ENCODE measurements around the gene IL17RA. TPM values are rescaled to one million over a fixed set of nuclear protein-coding genes. Genes with fewer than 3 reads are reported as not detected.

Gene IL17RA
- total RNA-seq, 1 donor from 2014 or later = 21.5 TPM

- no peak for FAIRE-seq
- peaks cover 16% of the 10 kb centered on the region for H3K4me1 ChIP-seq (ENCODE audit: insufficient read depth, low read length)
- no peaks in the 10 kb centered on the region for H3K9me3 Mint-ChIP-seq (ENCODE audit: unreplicated experiment)
Measured at GRCh38 chr22:17072877-17073276, 11.9 kb upstream of the IL17RA start.

DNA sequence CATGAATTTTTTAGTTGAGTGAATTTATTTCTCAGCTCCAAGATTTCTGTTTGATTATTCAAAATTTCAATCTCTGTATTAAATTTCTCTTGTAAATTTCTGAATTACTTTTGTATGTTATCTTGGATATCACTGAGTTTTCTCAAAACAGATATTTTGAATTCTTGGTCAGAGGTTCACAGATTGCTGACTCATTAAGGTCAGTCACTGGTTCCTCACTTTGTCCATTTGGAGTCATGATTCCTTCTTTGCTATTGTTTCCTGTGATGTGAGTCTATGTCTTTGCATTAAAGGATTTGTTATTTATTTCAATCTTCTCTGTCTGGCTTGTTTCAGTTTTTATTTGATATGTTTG is 10.2 kb upstream of the IL17RA start:
- H3K9ac ChIP-seq (ENCODE audit: low read length) = no peak overlapping the region
- H3K27ac Mint-ChIP-seq (ENCODE audit: unreplicated experiment) = peak overlapping the region; percentile 50
- H3K27me3 ChIP-seq (ENCODE audit: insufficient read depth, low read length) = no peaks in the 10 kb centered on the region
- H3K4me3 Mint-ChIP-seq (ENCODE audit: unreplicated experiment) = no peak overlapping the region
- FAIRE-seq (no peak), DNase-seq (ENCODE audit: low read depth) (no peak)
- no peaks in the 10 kb centered on the region for H3K79me2 ChIP-seq (ENCODE audit: insufficient read depth, low read length)
- no peaks in the 10 kb centered on the region for H3K36me3 ChIP-seq (ENCODE audit: insufficient read depth, low read length)
- no peaks in the 10 kb centered on the region for H3K36me3 Mint-ChIP-seq (ENCODE audit: low read depth, unreplicated experiment)
- H3K4me2 ChIP-seq (ENCODE audit: low read length) = peak overlapping the region; percentile 70
- no peaks in the 10 kb centered on the region for H3K9me3 Mint-ChIP-seq (ENCODE audit: unreplicated experiment)
- TF ChIP-seq EZH2 (IDR thresholded peaks at IDR 0.05; ENCODE audit: insufficient read depth, low read length) = no peak
- no peak for TF ChIP-seq CTCF (IDR thresholded peaks at IDR 0.05; ENCODE audit: insufficient read depth, low read depth, low read length)
- no peaks in the 10 kb centered on the region for H4K20me1 ChIP-seq (ENCODE audit: insufficient read depth, low read length)
- H3K27me3 Mint-ChIP-seq (ENCODE audit: low read depth, unreplicated experiment) = no peaks in the 10 kb centered on the region
- peaks cover 12% of the 10 kb centered on the region for H3K4me1 Mint-ChIP-seq (ENCODE audit: low read depth, unreplicated experiment)
- no peak overlapping the region for H3K4me3 ChIP-seq (ENCODE audit: insufficient read depth, low read depth, low read length)
- no peak overlapping the region for H2AFZ ChIP-seq (ENCODE audit: low read depth, low read length)
- H3K4me1 ChIP-seq (ENCODE audit: insufficient read depth, low read length) = peaks cover 16% of the 10 kb centered on the region
- H3K27ac ChIP-seq (ENCODE audit: low read depth, low read length) = no peak overlapping the region
- no peaks in the 10 kb centered on the region for H3K9me3 ChIP-seq (ENCODE audit: insufficient read depth, low read depth, low read length)

More at GRCh38 chr22:17072877-17073276, 11.9 kb upstream of the IL17RA start:
- H3K27me3 Mint-ChIP-seq (ENCODE audit: low read depth, unreplicated experiment) = no peaks in the 10 kb centered on the region
- H3K4me1 Mint-ChIP-seq (ENCODE audit: low read depth, unreplicated experiment) = peaks cover 9% of the 10 kb centered on the region
- Histone ChIP-seq H3K36me3 (ENCODE audit: insufficient read depth, low read length) (no peaks in the 10 kb centered on the region), H4K20me1 (ENCODE audit: insufficient read depth, low read length) (no peaks in the 10 kb centered on the region), H2AFZ (ENCODE audit: low read depth, low read length) (no peak overlapping the region), H3K4me2 (ENCODE audit: low read length) (no peak overlapping the region), H3K79me2 (ENCODE audit: insufficient read depth, low read length) (no peaks in the 10 kb centered on the region), H3K9ac (ENCODE audit: low read length) (no peak overlapping the region), H3K27me3 (ENCODE audit: insufficient read depth, low read length) (no peaks in the 10 kb centered on the region), H3K9me3 (ENCODE audit: insufficient read depth, low read depth, low read length) (no peaks in the 10 kb centered on the region), H3K4me3 (ENCODE audit: insufficient read depth, low read depth, low read length) (no peak overlapping the region), H3K27ac (ENCODE audit: low read depth, low read length) (no peak overlapping the region)
- DNase-seq (ENCODE audit: low read depth) = no peak
- H3K36me3 Mint-ChIP-seq (ENCODE audit: low read depth, unreplicated experiment) = no peaks in the 10 kb centered on the region
- H3K4me3 Mint-ChIP-seq (ENCODE audit: unreplicated experiment) = no peak overlapping the region
- H3K27ac Mint-ChIP-seq (ENCODE audit: unreplicated experiment) = no peak overlapping the region
- TF ChIP-seq EZH2 (IDR thresholded peaks at IDR 0.05; ENCODE audit: insufficient read depth, low read length) (no peak), CTCF (IDR thresholded peaks at IDR 0.05; ENCODE audit: insufficient read depth, low read depth, low read length) (no peak)

DNA sequence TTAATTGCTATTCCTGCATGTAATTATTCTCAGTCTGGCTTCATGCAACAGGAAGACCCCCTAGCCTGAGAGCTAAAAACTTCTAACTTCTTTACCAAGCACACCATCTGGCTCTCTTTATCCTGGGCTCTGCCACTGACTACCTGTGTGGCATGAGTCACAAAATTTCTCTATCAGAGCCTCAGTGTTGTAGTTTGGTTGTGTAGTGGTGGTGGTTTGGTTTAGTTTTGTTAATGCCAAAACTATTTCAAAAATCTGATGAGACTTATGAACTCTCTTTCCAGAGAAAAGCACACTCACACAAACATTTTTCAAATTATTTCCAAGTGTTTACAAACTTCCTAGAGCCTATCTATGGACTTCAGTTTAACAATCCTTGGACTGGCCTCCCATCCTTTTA is 7.5 kb upstream of the IL17RA start:
- Mint-ChIP-seq H3K27ac (ENCODE audit: unreplicated experiment) (peak overlapping the region; percentile 86), H3K4me1 (ENCODE audit: low read depth, unreplicated experiment) (peaks cover 18% of the 10 kb centered on the region), H3K27me3 (ENCODE audit: low read depth, unreplicated experiment) (no peaks in the 10 kb centered on the region), H3K4me3 (ENCODE audit: unreplicated experiment) (no peak overlapping the region), H3K9me3 (ENCODE audit: unreplicated experiment) (no peaks in the 10 kb centered on the region), H3K36me3 (ENCODE audit: low read depth, unreplicated experiment) (no peaks in the 10 kb centered on the region)
- Histone ChIP-seq H3K9me3 (ENCODE audit: insufficient read depth, low read depth, low read length) (no peaks in the 10 kb centered on the region), H2AFZ (ENCODE audit: low read depth, low read length) (no peak overlapping the region), H3K27me3 (ENCODE audit: insufficient read depth, low read length) (no peaks in the 10 kb centered on the region), H3K4me2 (ENCODE audit: low read length) (peak overlapping the region; percentile 29), H3K4me1 (ENCODE audit: insufficient read depth, low read length) (peaks cover 16% of the 10 kb centered on the region), H3K4me3 (ENCODE audit: insufficient read depth, low read depth, low read length) (no peak overlapping the region), H4K20me1 (ENCODE audit: insufficient read depth, low read length) (no peaks in the 10 kb centered on the region), H3K79me2 (ENCODE audit: insufficient read depth, low read length) (no peaks in the 10 kb centered on the region), H3K27ac (ENCODE audit: low read depth, low read length) (peak overlapping the region; percentile 64), H3K9ac (ENCODE audit: low read length) (no peak overlapping the region), H3K36me3 (ENCODE audit: insufficient read depth, low read length) (no peaks in the 10 kb centered on the region)
- FAIRE-seq (peak; percentile 80), DNase-seq (ENCODE audit: low read depth) (peak; percentile 86)
- TF ChIP-seq CTCF (IDR thresholded peaks at IDR 0.05; ENCODE audit: insufficient read depth, low read depth, low read length) (no peak), EZH2 (IDR thresholded peaks at IDR 0.05; ENCODE audit: insufficient read depth, low read length) (no peak)

Data from astrocyte (in vitro differentiated cells and primary cell).